Measurements from ENCODE around the gene SPECC1. TPM values are rescaled to one million over a fixed set of nuclear protein-coding genes. Genes with fewer than 3 reads are reported as not detected.
"Not testable (repeated sequence)": the region's sequence is repeated elsewhere in the genome, so short reads cannot be mapped to it uniquely, and the experiment has no call there.

Gene SPECC1
- total and polyA plus RNA-seq, 2 of the 4 experiments (the other 2 are of a cell fraction), result 16.9 to 26.2 TPM

- H2AK9ac ChIP-seq (replicated peaks; ENCODE audit: low read depth, low read length, poor library complexity); ATAC-seq (ENCODE audit: low read depth); H3K23ac ChIP-seq (ENCODE audit: low read depth, low read length); H3K9ac ChIP-seq (ENCODE audit: low read depth, low read length); H3K14ac ChIP-seq (replicated peaks; ENCODE audit: low read depth, low read length); POLR2A ChIA-PET (ENCODE audit: unreplicated experiment); H3K4me2 ChIP-seq (ENCODE audit: low read depth, low read length); H3K4me1 ChIP-seq (ENCODE audit: control insufficient read depth, insufficient read depth, low read length); DNase-seq; H3K79me1 ChIP-seq (ENCODE audit: low read depth in 1 of 2, low read length in 2 of 2); H3K4ac ChIP-seq (ENCODE audit: low read depth, low read length); H3K36me3 ChIP-seq (ENCODE audit: control insufficient read depth, insufficient read depth, low read length); H3K56ac ChIP-seq (ENCODE audit: extremely low read depth, insufficient read depth, low read length); H2BK120ac ChIP-seq (ENCODE audit: low read depth, low read length); H2BK15ac ChIP-seq (ENCODE audit: low read depth, low read length); H3K27ac ChIP-seq (ENCODE audit: insufficient read depth, low read length); H3K9me1 ChIP-seq (ENCODE audit: insufficient read depth, low read length); H2BK5ac ChIP-seq (ENCODE audit: low read depth, low read length, poor library complexity, severe bottlenecking); H4K5ac ChIP-seq (ENCODE audit: low read depth, low read length); H2AK5ac ChIP-seq (ENCODE audit: low read depth, low read length); H4K8ac ChIP-seq (ENCODE audit: low read depth in 2 of 2, low read length in 2 of 2); H3K18ac ChIP-seq (ENCODE audit: low read depth, low read length); CTCF ChIA-PET; H2BK20ac ChIP-seq (ENCODE audit: low read depth, low read length); in situ Hi-C loops (cut with MboI; ENCODE audit: low sequenced_read_pairs); BruUV-seq (replicated peaks); dilution Hi-C loops (cut with HindIII; ENCODE audit: low sequenced_read_pairs, unreplicated experiment); H4K20me1 ChIP-seq (ENCODE audit: insufficient read depth, low read length); H3K27me3 ChIP-seq (ENCODE audit: control insufficient read depth, insufficient read depth, low read length); H3K9me3 ChIP-seq (ENCODE audit: control insufficient read depth, insufficient read depth, low read length); intact Hi-C loops (cut with micrococcal nuclease); H4K91ac ChIP-seq (ENCODE audit: insufficient read depth, low read depth, low read length); H3K4me3 ChIP-seq (ENCODE audit: insufficient read depth, low read depth, low read length); H2AFZ ChIP-seq (replicated peaks; ENCODE audit: low read length, poor library complexity): not testable (repeated sequence)
- no CpG with 5 or more reads among the region's 3 CpGs for WGBS, 2 experiments (ENCODE audit: extremely low coverage in 2 of 2, insufficient read length in 1 of 2)
Observed at GRCh38 chr17:20327739-20328138, 318.6 kb downstream of the SPECC1 start.

DNA sequence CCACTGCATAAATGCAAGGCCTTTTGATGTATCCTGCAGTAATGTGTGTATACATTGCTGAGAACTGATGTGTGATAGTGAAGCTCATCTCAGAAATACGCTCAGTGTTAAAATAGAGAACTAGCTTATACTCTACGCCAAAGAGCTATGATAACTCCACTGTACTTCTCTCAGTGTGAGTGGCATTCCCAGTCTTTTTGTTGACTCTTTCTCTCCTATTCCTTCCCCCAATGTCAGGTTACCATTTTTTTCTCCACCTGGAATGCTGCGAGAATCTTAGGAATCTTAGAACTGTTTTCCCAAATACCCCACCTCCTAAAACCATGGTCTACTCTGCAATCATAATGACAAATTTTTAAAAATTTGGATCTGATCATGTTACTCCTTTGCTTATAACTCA lies 342.2 kb downstream of the SPECC1 start:
- H4K8ac ChIP-seq (ENCODE audit: low read depth in 2 of 2, low read length in 2 of 2); H3K4ac ChIP-seq (ENCODE audit: low read depth, low read length); H3K27ac ChIP-seq (ENCODE audit: insufficient read depth, low read length); H3K9me1 ChIP-seq (ENCODE audit: insufficient read depth, low read length); H2BK120ac ChIP-seq (ENCODE audit: low read depth, low read length); H3K36me3 ChIP-seq (ENCODE audit: control insufficient read depth, insufficient read depth, low read length); H2BK20ac ChIP-seq (ENCODE audit: low read depth, low read length); BruUV-seq (replicated peaks); POLR2A ChIA-PET (ENCODE audit: unreplicated experiment); H3K9me3 ChIP-seq (ENCODE audit: control insufficient read depth, insufficient read depth, low read length); H2BK15ac ChIP-seq (ENCODE audit: low read depth, low read length); DNase-seq; H2AFZ ChIP-seq (replicated peaks; ENCODE audit: low read length, poor library complexity); H3K9ac ChIP-seq (ENCODE audit: low read depth, low read length); H3K4me1 ChIP-seq (ENCODE audit: control insufficient read depth, insufficient read depth, low read length); dilution Hi-C loops (cut with HindIII; ENCODE audit: low sequenced_read_pairs, unreplicated experiment); H3K14ac ChIP-seq (replicated peaks; ENCODE audit: low read depth, low read length); H2AK9ac ChIP-seq (replicated peaks; ENCODE audit: low read depth, low read length, poor library complexity); intact Hi-C loops (cut with micrococcal nuclease); H3K56ac ChIP-seq (ENCODE audit: extremely low read depth, insufficient read depth, low read length); H3K27me3 ChIP-seq (ENCODE audit: control insufficient read depth, insufficient read depth, low read length); H3K4me3 ChIP-seq (ENCODE audit: insufficient read depth, low read depth, low read length); in situ Hi-C loops (cut with MboI; ENCODE audit: low sequenced_read_pairs); CTCF ChIA-PET; H3K18ac ChIP-seq (ENCODE audit: low read depth, low read length); H3K4me2 ChIP-seq (ENCODE audit: low read depth, low read length); H4K20me1 ChIP-seq (ENCODE audit: insufficient read depth, low read length); H4K5ac ChIP-seq (ENCODE audit: low read depth, low read length); H3K79me1 ChIP-seq (ENCODE audit: low read depth in 1 of 2, low read length in 2 of 2); H2BK5ac ChIP-seq (ENCODE audit: low read depth, low read length, poor library complexity, severe bottlenecking); ATAC-seq (ENCODE audit: low read depth); H3K23ac ChIP-seq (ENCODE audit: low read depth, low read length); H2AK5ac ChIP-seq (ENCODE audit: low read depth, low read length); H4K91ac ChIP-seq (ENCODE audit: insufficient read depth, low read depth, low read length): not testable (repeated sequence)
- no CpG with 5 or more reads among the region's 3 CpGs for WGBS, 2 experiments (ENCODE audit: extremely low coverage in 2 of 2, insufficient read length in 1 of 2)

All from IMR-90 (cell line).